Epithelial cell of umbilical artery (primary cell): ENCODE data around the gene SPDYE16. TPM values are rescaled to one million over a fixed set of nuclear protein-coding genes. Genes with fewer than 3 reads are reported as not detected.

Experiments used
- total RNA-seq: library from RNA; depleted of rRNA; stranded (reverse); fragments of >200 nt; gene quantifications from 2 replicates; pipeline ENCODE4 v1.2.3, GENCODE V29; 2014

SPDYE16 gene
- total RNA-seq = not detected in 2 replicates

GRCh38 chr7:76543197-76543596, at the start of gene SPDYE16:
Gene SPDYE16 (minus strand): TSS chr7:76543297. CDS start chr7:76541459, 1,838 bp downstream.

GRCh38 chr7:76509931-76510877, 32.9 kb downstream of the SPDYE16 start, which contains the start of gene UPK3B:
Gene UPK3B (plus strand): TSS chr7:76510552. CDS start chr7:76510653, 101 bp downstream.

Other genes with a start within 250 kb of the SPDYE16 start
- 37.4 and 77.2 TPM in 2 replicates for gene HSPB1, start 240.6 kb downstream of the SPDYE16 start, total RNA-seq
- 74.3 and 101 TPM in 2 replicates for gene YWHAG, start 184.3 kb downstream of the SPDYE16 start, total RNA-seq
- gene SSC4D, start 133.6 kb downstream of the SPDYE16 start, total RNA-seq = 0.65 and 0.76 TPM in 2 replicates
- 0.97 and 1.8 TPM in 2 replicates for gene ZP3, start 118.3 kb downstream of the SPDYE16 start, total RNA-seq
- 4.2 and 5.3 TPM in 2 replicates for gene DTX2, start 81.6 kb downstream of the SPDYE16 start, total RNA-seq
- not detected in 2 replicates for gene UPK3B, start 32.7 kb downstream of the SPDYE16 start, total RNA-seq
- gene POMZP3, start 84.0 kb upstream of the SPDYE16 start, total RNA-seq = 0.30 and 0.97 TPM in 2 replicates